Progenitor cell of endocrine pancreas (in vitro differentiated cells): ENCODE results near the gene HCFC2. TPM values are rescaled to one million over a fixed set of nuclear protein-coding genes. Genes with fewer than 3 reads are reported as not detected.

ENCODE experiments used
- DNase-seq: peaks from one replicate; pipeline ENCODE4 v3.0.0; 2021; ENCODE audit warnings: low spot score; ENCODE audit not compliant: unreplicated experiment
- H3K27ac Mint-ChIP-seq: 2 replicates; pipeline ENCODE4 v1.8.0; 2021; ENCODE audit warnings: mild to moderate bottlenecking, moderate library complexity, mixed read lengths
- H3K27me3 Mint-ChIP-seq: 2 replicates; pipeline ENCODE4 v1.8.0; 2021; ENCODE audit warnings: mixed read lengths
- H3K36me3 Mint-ChIP-seq: 2 replicates; pipeline ENCODE4 v1.8.0; 2022; ENCODE audit warnings: mixed read lengths; ENCODE audit not compliant: insufficient read depth
- H3K4me1 Mint-ChIP-seq: 2 replicates; pipeline ENCODE4 v1.8.0; 2021; ENCODE audit warnings: low read depth, mixed read lengths
- H3K4me3 Mint-ChIP-seq: 2 replicates; pipeline ENCODE4 v1.8.0; 2021; ENCODE audit warnings: low read depth, mild to moderate bottlenecking, moderate library complexity, mixed read lengths
- H3K9me3 Mint-ChIP-seq: 2 replicates; pipeline ENCODE4 v1.8.0; 2021; ENCODE audit warnings: low read depth, mixed read lengths
- CTCF ChIP-seq: fragments of 200-600 bp; sonication (generic); IDR thresholded peaks from one replicate; pipeline ENCODE4 v1.5.0; 2021; ENCODE audit warnings: antibody characterized with exemption, mild to moderate bottlenecking; ENCODE audit not compliant: unreplicated experiment
- total RNA-seq: library from RNA; stranded (reverse); gene quantifications from 2 replicates; pipeline ENCODE4 v1.2.1, GENCODE V29; 2021

HCFC2 gene
- total RNA-seq, 1 donor from 2014 or later: 11.4 TPM

- DNase-seq: no peak
- H3K4me1 Mint-ChIP-seq: no peaks in the 10 kb centered on the region
These were observed 90.5 kb downstream of the HCFC2 start for GRCh38 chr12:104154806-104155205.

More at GRCh38 chr12:104154806-104155205, 90.5 kb downstream of the HCFC2 start:
- H3K4me3 Mint-ChIP-seq: no peak overlapping the region
- H3K27me3 Mint-ChIP-seq: no peaks in the 10 kb centered on the region
- no peak for TF ChIP-seq CTCF
- H3K9me3 Mint-ChIP-seq: no peaks in the 10 kb centered on the region
- no peak overlapping the region for H3K27ac Mint-ChIP-seq
- no peaks in the 10 kb centered on the region for H3K36me3 Mint-ChIP-seq

Other genes with a start within 250 kb of the HCFC2 start
- gene NT5DC3, start 223.3 kb upstream of the HCFC2 start, total RNA-seq: 13.9 and 15.4 TPM in 2 replicates
- 795 and 802 TPM in 2 replicates for gene HSP90B1, start 134.1 kb upstream of the HCFC2 start, total RNA-seq
- 52.9 and 61.9 TPM in 2 replicates for gene TDG, start 98.7 kb upstream of the HCFC2 start, total RNA-seq
- 0.46 and 0.80 TPM in 2 replicates for gene GLT8D2, start 14.3 kb upstream of the HCFC2 start, total RNA-seq
- 35.2 and 36.2 TPM in 2 replicates for gene NFYB, start 73.7 kb downstream of the HCFC2 start, total RNA-seq
- gene TXNRD1, start 151.2 kb downstream of the HCFC2 start, total RNA-seq: 113 and 116 TPM in 2 replicates
- 2.8 and 2.9 TPM in 2 replicates for gene EID3, start 239.2 kb downstream of the HCFC2 start, total RNA-seq